ENCODE data around the gene NDFIP1.

DNA sequence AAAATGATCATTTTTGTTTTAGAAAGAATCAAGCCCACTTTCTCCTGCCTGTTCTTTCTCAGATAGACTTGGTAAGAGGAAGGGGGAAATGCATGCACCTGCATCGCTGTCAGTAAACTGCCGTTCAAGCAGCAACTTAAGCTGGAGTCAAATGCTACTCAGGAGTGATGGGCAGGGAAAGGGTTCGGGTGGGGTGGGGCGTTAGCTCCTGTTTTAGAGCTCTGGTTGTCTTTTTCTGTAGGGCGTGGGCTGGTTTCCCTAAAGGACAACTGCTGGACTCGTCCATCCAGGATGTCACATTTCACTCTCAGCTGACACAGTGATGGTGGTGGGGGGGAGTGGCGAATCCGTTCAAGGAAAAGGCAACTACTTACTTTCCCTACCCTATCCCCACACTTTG lies 75.0 kb downstream of the NDFIP1 start:
- TF ChIP-seq, protein P1, sequence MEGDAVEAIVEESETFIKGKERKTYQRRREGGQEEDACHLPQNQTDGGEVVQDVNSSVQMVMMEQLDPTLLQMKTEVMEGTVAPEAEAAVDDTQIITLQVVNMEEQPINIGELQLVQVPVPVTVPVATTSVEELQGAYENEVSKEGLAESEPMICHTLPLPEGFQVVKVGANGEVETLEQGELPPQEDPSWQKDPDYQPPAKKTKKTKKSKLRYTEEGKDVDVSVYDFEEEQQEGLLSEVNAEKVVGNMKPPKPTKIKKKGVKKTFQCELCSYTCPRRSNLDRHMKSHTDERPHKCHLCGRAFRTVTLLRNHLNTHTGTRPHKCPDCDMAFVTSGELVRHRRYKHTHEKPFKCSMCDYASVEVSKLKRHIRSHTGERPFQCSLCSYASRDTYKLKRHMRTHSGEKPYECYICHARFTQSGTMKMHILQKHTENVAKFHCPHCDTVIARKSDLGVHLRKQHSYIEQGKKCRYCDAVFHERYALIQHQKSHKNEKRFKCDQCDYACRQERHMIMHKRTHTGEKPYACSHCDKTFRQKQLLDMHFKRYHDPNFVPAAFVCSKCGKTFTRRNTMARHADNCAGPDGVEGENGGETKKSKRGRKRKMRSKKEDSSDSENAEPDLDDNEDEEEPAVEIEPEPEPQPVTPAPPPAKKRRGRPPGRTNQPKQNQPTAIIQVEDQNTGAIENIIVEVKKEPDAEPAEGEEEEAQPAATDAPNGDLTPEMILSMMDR (IDR thresholded peaks at IDR 0.05): no peak
- no peak for TF ChIP-seq POLR2A (IDR thresholded peaks at IDR 0.05)

Data from adrenal gland (tissue), 5 donors.